ENCODE data around the gene FMNL3.

- TF ChIP-seq CTCF (IDR thresholded peaks at IDR 0.05) (no peak), POLR2A (IDR thresholded peaks at IDR 0.05) (no peak)
Observed at GRCh38 chr12:49733219-49734017, 26.2 kb upstream of the FMNL3 start.

All from body of pancreas (tissue), 4 donors.